ENCODE results near the gene FAM168A. TPM values are rescaled to one million over a fixed set of nuclear protein-coding genes. Genes with fewer than 3 reads are reported as not detected.

FAM168A gene
- total and polyA plus RNA-seq, 2 of the 8 experiments (the other 6 are each of a cell fraction or from before 2014, with no cell fraction given), result 17.1 to 21.6 TPM

DNA sequence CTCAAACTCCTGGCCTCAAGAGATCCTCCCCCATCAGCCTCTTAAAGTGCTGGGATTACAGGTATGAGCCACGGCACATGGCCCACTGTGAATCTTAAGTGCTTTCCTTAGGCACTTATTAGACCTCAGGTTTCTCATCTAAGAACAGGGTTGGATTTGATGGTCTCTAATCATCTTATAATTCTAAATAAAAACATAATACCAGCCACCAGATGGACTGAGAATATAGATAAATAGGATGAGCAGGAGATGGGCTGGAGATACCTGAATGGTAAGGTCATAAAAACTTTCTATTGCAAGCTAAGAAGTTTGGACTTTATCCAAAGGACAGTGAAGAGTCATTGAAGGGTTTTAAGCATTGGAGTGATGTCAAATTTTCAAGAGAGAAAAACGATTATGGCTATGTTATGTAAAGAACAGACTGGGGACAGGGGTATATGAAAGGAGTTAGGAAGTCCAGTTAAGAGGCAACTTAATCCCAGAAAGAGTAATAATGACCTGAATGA is 136.5 kb downstream of the FAM168A start:
- POLR2A ChIA-PET (ENCODE audit: partially characterized antibody), result no interaction called here
- Histone ChIP-seq H3K27ac (ENCODE audit: low read depth, low read length) (no peak overlapping the region), H4K91ac (replicated peaks; ENCODE audit: insufficient read length, low read length) (no peak overlapping the region), H3K36me3 (ENCODE audit: control insufficient read depth in 2 of 4, insufficient read depth in 4 of 4, low read length in 3 of 4) (no peaks in the 10 kb centered on the region), H3K4me2 (ENCODE audit: insufficient read depth in 1 of 2, low read depth in 2 of 2, low read length in 2 of 2) (no peak overlapping the region), H3K14ac (ENCODE audit: insufficient read length) (no peak overlapping the region), H3K18ac (ENCODE audit: extremely low read depth, low read length) (no peak overlapping the region), H3K4ac (replicated peaks; ENCODE audit: insufficient read length, low read depth, low read length) (no peak overlapping the region), H3K23ac (ENCODE audit: insufficient read length) (no peak overlapping the region), H4K20me1 (replicated peaks in 1 of 2; ENCODE audit: control insufficient read depth in 1 of 2, insufficient read depth in 2 of 2, low read length in 2 of 2) (no peaks in the 10 kb centered on the region), H3K4me1 (replicated peaks in 1 of 4; ENCODE audit: control insufficient read depth in 3 of 4, insufficient read depth in 4 of 4, low read length in 3 of 4) (no peaks in the 10 kb centered on the region), H3K4me3 (ENCODE audit: extremely low read depth in 1 of 4, insufficient read depth in 2 of 4, low read depth in 3 of 4, low read length in 4 of 4) (no peak overlapping the region), H3K79me2 (ENCODE audit: control insufficient read depth in 1 of 2, insufficient read depth in 2 of 2, low read length in 2 of 2) (no peaks in the 10 kb centered on the region), H3K9ac (replicated peaks in 1 of 4; ENCODE audit: extremely low read depth in 1 of 4, low read depth in 3 of 4, low read length in 3 of 4) (no peak overlapping the region), H2BK5ac (ENCODE audit: low read depth, low read length) (no peak overlapping the region), H3K79me1 (ENCODE audit: low read depth, low read length) (no peaks in the 10 kb centered on the region; the same call in 1 of the 2 replicates), H2AFZ (ENCODE audit: low read length) (no peak overlapping the region), H2AK5ac (ENCODE audit: low read depth, low read length) (no peak overlapping the region), H3K23me2 (ENCODE audit: low read depth, low read length) (no peaks in the 10 kb centered on the region), H3K56ac (replicated peaks; ENCODE audit: insufficient read length, low read depth, low read length) (no peak overlapping the region), H2BK120ac (replicated peaks; ENCODE audit: low read depth, low read length) (no peak overlapping the region), H3K9me3 (ENCODE audit: insufficient read depth in 2 of 2, low read depth in 1 of 2, low read length in 1 of 2) (no peaks in the 10 kb centered on the region), H3K27me3 (replicated peaks in 1 of 4; ENCODE audit: control insufficient read depth in 3 of 4, extremely low read depth in 1 of 4, insufficient read depth in 3 of 4, low read length in 3 of 4) (no peaks in the 10 kb centered on the region), H4K5ac (ENCODE audit: insufficient read length, low read depth, low read length) (no peak overlapping the region), H2BK20ac (ENCODE audit: low read length) (no peak overlapping the region), H4K8ac (ENCODE audit: extremely low read depth, insufficient read depth, low read length) (no peak overlapping the region), H2BK15ac (ENCODE audit: low read length) (no peak overlapping the region), H2BK12ac (ENCODE audit: low read depth, low read length) (no peak overlapping the region)
- no peak for FAIRE-seq
- DNase-seq (ENCODE audit: low read depth in 1 of 2, low spot score in 2 of 2), result no peak
- CTCF ChIA-PET (ENCODE audit: partially characterized antibody), result interaction anchor here (0.9 kb wide), 1 partner anchor 18 kb away, joined by 4 read pairs; no protein-coding TSS in a partner anchor
- WGBS, 2 experiments (ENCODE audit: extremely low coverage in 1 of 2, insufficient coverage in 1 of 2, insufficient read length in 1 of 2, insufficient replicate concordance in 2 of 2, low coverage in 1 of 2, low lambda C conversion rate in 2 of 2, missing lambda C conversion rate in 1 of 2), result 80% methylated on average over 2 of the region's 2 CpGs; no CpG with 5 or more reads in 1 of the 2 experiments
- TF ChIP-seq, protein P1, sequence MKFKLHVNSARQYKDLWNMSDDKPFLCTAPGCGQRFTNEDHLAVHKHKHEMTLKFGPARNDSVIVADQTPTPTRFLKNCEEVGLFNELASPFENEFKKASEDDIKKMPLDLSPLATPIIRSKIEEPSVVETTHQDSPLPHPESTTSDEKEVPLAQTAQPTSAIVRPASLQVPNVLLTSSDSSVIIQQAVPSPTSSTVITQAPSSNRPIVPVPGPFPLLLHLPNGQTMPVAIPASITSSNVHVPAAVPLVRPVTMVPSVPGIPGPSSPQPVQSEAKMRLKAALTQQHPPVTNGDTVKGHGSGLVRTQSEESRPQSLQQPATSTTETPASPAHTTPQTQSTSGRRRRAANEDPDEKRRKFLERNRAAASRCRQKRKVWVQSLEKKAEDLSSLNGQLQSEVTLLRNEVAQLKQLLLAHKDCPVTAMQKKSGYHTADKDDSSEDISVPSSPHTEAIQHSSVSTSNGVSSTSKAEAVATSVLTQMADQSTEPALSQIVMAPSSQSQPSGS (IDR thresholded peaks at IDR 0.05; ENCODE audit: low read length), result no peak
- TF ChIP-seq CBX5 (IDR thresholded peaks at IDR 0.05; ENCODE audit: low read depth, low read length) (no peak), SRF (IDR thresholded peaks at IDR 0.05; ENCODE audit: low read depth, low read length) (no peak), SIN3A (conservative IDR thresholded peaks at IDR 0.05 in 1 of 2, IDR thresholded peaks at IDR 0.05 in 1 of 2; ENCODE audit: low read depth in 1 of 2, low read length in 2 of 2) (no peak), KDM5A (IDR thresholded peaks at IDR 0.05; ENCODE audit: low read length) (no peak), SAP30 (IDR thresholded peaks at IDR 0.05; ENCODE audit: insufficient read depth, insufficient replicate concordance, low read length) (no peak), TEAD4 (IDR thresholded peaks at IDR 0.05; ENCODE audit: low read depth, low read length) (no peak), YY1 (IDR thresholded peaks at IDR 0.05; ENCODE audit: low read depth, low read length) (no peak), CBX8 (IDR thresholded peaks at IDR 0.05; ENCODE audit: borderline replicate concordance, low read depth, low read length) (no peak), SIRT6 (IDR thresholded peaks at IDR 0.05; ENCODE audit: low read length) (no peak), EZH2 (IDR thresholded peaks at IDR 0.05; ENCODE audit: low read depth, low read length, severe bottlenecking) (no peak), KDM1A (IDR thresholded peaks at IDR 0.05; ENCODE audit: borderline replicate concordance, low read length) (no peak), ASH2L (IDR thresholded peaks at IDR 0.05; ENCODE audit: low read length) (no peak)

Measured in H1 (cell line).